SK-N-SH (cell line): Measurements from ENCODE around the gene TFAP2D. TPM values are rescaled to one million over a fixed set of nuclear protein-coding genes. Genes with fewer than 3 reads are reported as not detected.

Experiments used
- CTCF ChIA-PET: fragments of 300-600, 350-600 bp; formaldehyde crosslinking; extraction: SDS; loops from one replicate; lab custom pipeline; 2021; lab: Yijun Ruan, JAX
- POLR2A ChIA-PET: fragments of 350-600 bp; sonication (Branson Sonifier 250); formaldehyde crosslinking; extraction: SDS; loops from one replicate; lab custom pipeline; 2020; ENCODE audit warnings: antibody characterized with exemption, inconsistent platforms; lab: Yijun Ruan, JAX
- DNase-seq: peaks from one replicate; pipeline ENCODE4 v3.0.0; 2012
- H2AFZ ChIP-seq: fragments of 200-600 bp; sonication (generic); 2 replicates; pipeline ENCODE4 v1.8.1; 2016; ENCODE audit warnings: antibody characterized with exemption, mild to moderate bottlenecking, low read depth
- H3F3A ChIP-seq: fragments of 200-600 bp; sonication (generic); replicated peaks from 2 replicates; pipeline ENCODE3; 2016; ENCODE audit warnings: antibody characterized with exemption, mild to moderate bottlenecking; ENCODE audit not compliant: insufficient read depth
- H3K27ac ChIP-seq, 2 experiments: fragments of 200-500 bp in 1 of 2; fragments of 200-600 bp in 1 of 2; sonication (Bioruptor generic) in 1 of 2; sonication (generic), shearing (Covaris generic) in 1 of 2; 2 replicates each; pipeline versions ENCODE4 v1.5.1 to v1.6.1; 2014 to 2016; ENCODE audit warnings: low read depth in 2 of 2, inconsistent platforms in 1 of 2, low read length in 1 of 2, mild to moderate bottlenecking in 1 of 2, mixed read lengths in 1 of 2
- H3K27me3 ChIP-seq: fragments of 200-600 bp; sonication (generic), shearing (Covaris generic); 2 replicates; pipeline ENCODE4 v1.6.1; 2016; ENCODE audit warnings: mixed run types; ENCODE audit not compliant: insufficient read depth
- H3K36me3 ChIP-seq, 2 experiments: fragments of 200-500 bp in 1 of 2; fragments of 200-600 bp in 1 of 2; sonication (Bioruptor generic) in 1 of 2; sonication (generic) in 1 of 2; replicated peaks in 1 of 2; 2 replicates each; pipeline versions ENCODE3 to v1.5.1; 2014 to 2016; ENCODE audit warnings: low read length in 1 of 2, mild to moderate bottlenecking in 1 of 2; ENCODE audit not compliant: insufficient read depth in 2 of 2, control insufficient read depth in 1 of 2
- H3K4me1 ChIP-seq, 2 experiments: fragments of 200-500 bp in 1 of 2; fragments of 200-600 bp in 1 of 2; sonication (Bioruptor generic) in 1 of 2; sonication (generic), shearing (Covaris generic) in 1 of 2; 2 replicates each; pipeline versions ENCODE4 v1.5.1 to v1.6.1; 2014 to 2016; ENCODE audit warnings: low read depth in 1 of 2, low read length in 1 of 2, mixed run types in 1 of 2; ENCODE audit not compliant: insufficient read depth in 2 of 2, control insufficient read depth in 1 of 2
- H3K4me2 ChIP-seq: fragments of 200-600 bp; sonication (generic), shearing (Covaris generic); 2 replicates; pipeline ENCODE4 v1.6.1; 2017; ENCODE audit warnings: mixed run types
- H3K4me3 ChIP-seq, 2 experiments: fragments of 200-500 bp in 1 of 2; fragments of 200-600 bp in 1 of 2; sonication (Bioruptor generic) in 1 of 2; sonication (generic), shearing (Covaris generic) in 1 of 2; 2 replicates each; pipeline versions ENCODE4 v1.5.1 to v1.8.1; 2014 to 2016; ENCODE audit warnings: low read depth in 2 of 2, inconsistent platforms in 1 of 2, low read length in 1 of 2, mild to moderate bottlenecking in 1 of 2, mixed read lengths in 1 of 2, moderate library complexity in 1 of 2
- H3K79me2 ChIP-seq: fragments of 200-600 bp; sonication (generic); 2 replicates; pipeline ENCODE4 v1.8.1; 2017; ENCODE audit warnings: mild to moderate bottlenecking; ENCODE audit not compliant: insufficient read depth
- H3K9ac ChIP-seq: fragments of 200-600 bp; sonication (generic); 2 replicates; pipeline ENCODE4 v1.6.1; 2017; ENCODE audit warnings: mixed run types
- H3K9me2 ChIP-seq: fragments of 200-600 bp; sonication (generic); 2 replicates; pipeline ENCODE4 v1.6.1; 2017; ENCODE audit warnings: mixed run types
- H3K9me3 ChIP-seq: fragments of 200-600 bp; sonication (generic); 2 replicates; pipeline ENCODE4 v1.6.1; 2017; ENCODE audit warnings: mixed run types, mild to moderate bottlenecking, moderate library complexity
- H4K20me1 ChIP-seq: fragments of 200-600 bp; sonication (generic); 2 replicates; pipeline ENCODE4 v1.6.1; 2017; ENCODE audit warnings: mild to moderate bottlenecking, mixed run types; ENCODE audit not compliant: insufficient read depth
- CHD2 ChIP-seq: fragments of 150-350 bp; IDR thresholded peaks from 2 replicates; pipeline ENCODE4 v1.6.1; 2018; ENCODE audit warnings: low read length; ENCODE audit not compliant: partially characterized antibody
- FOXJ3 ChIP-seq: sonication (generic); formaldehyde crosslinking; IDR thresholded peaks from 2 replicates; pipeline ENCODE4 v1.5.1; 2020; ENCODE audit warnings: mild to moderate bottlenecking, missing genetic modification reagents
- GATA2 ChIP-seq: sonication (generic); formaldehyde crosslinking; IDR thresholded peaks from 2 replicates; pipeline ENCODE4 v1.5.0; 2020; ENCODE audit warnings: mild to moderate bottlenecking, missing genetic modification reagents
- MEF2A ChIP-seq: IDR thresholded peaks from 2 replicates; pipeline ENCODE4 v1.4.0; 2012; ENCODE audit warnings: low read depth, borderline replicate concordance
- NRF1 ChIP-seq: IDR thresholded peaks from 2 replicates; pipeline ENCODE4 v1.6.1; 2012; ENCODE audit warnings: low read depth, mild to moderate bottlenecking, low read length
- POLR2AphosphoS5 ChIP-seq: IDR thresholded peaks from 2 replicates; pipeline ENCODE4 v1.6.1; 2012; ENCODE audit warnings: low read depth, low read length
- RXRA ChIP-seq: IDR thresholded peaks from 2 replicates; pipeline ENCODE4 v1.4.0; 2012; ENCODE audit warnings: low read depth, mild to moderate bottlenecking, borderline replicate concordance
- SIN3A ChIP-seq: IDR thresholded peaks from 2 replicates; pipeline ENCODE4 v1.6.1; 2012; ENCODE audit warnings: low read depth, mild to moderate bottlenecking, low read length, moderate library complexity, borderline replicate concordance
- SMC3 ChIP-seq: IDR thresholded peaks from 2 replicates; pipeline ENCODE4 v1.6.1; 2012; ENCODE audit warnings: low read depth, low read length, improper control_type of control experiment
- TCF12 ChIP-seq: IDR thresholded peaks from 2 replicates; pipeline ENCODE4 v1.4.0; 2012
- WGBS: methylation state at CpG from one replicate; pipeline ENCODE4 v1.1.6; 2017; ENCODE audit warnings: low lambda C conversion rate; 5-methylcytosine and 5-hydroxymethylcytosine counted together
- polyA plus RNA-seq, 3 experiments: library from polyadenylated mRNA; depleted of rRNA; stranded (reverse); fragments of >200 nt; gene quantifications; 2 replicates each; pipeline ENCODE4 v1.2.3, GENCODE V29; 2012
- TF ChIP-seq, protein P1 (sequence below): fragments of 150-350 bp; IDR thresholded peaks from 2 replicates; pipeline ENCODE4 v1.6.1; 2017; ENCODE audit warnings: antibody characterized with exemption, low read length, low read depth, borderline replicate concordance
- TF ChIP-seq, protein P2 (sequence below): IDR thresholded peaks from 2 replicates; pipeline ENCODE4; 2012
- TF ChIP-seq, protein P3 (sequence below): IDR thresholded peaks from 2 replicates; pipeline ENCODE4 v1.6.1; 2012; ENCODE audit warnings: mild to moderate bottlenecking, low read depth, low read length, moderate library complexity
- TF ChIP-seq, protein P4 (sequence below): IDR thresholded peaks from 2 replicates; pipeline ENCODE4 v1.4.0; 2012; ENCODE audit warnings: low read depth, borderline replicate concordance

Gene TFAP2D
- polyA plus RNA-seq, 1 of the 3 experiments (the other 2 are of a cell fraction): not detected

DNA sequence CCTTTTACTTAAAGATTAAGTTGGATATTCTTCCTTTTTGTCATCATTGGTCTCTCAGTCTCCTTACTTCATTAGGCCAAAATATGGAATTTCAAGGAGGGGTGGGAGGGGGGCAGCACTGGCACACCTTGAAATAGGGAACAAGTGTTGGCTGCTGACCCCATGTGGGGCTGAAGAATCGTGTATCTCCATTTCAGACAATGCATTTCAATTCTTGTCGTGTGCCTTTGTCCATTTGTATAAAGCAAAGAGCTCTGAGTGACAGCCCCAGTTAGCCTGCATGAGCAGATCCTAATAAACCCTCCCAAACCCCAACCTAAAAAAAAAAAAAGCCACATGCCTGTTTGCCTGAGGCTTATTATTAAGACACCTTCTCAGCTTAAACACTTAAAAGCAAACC lies 1.0 kb upstream of the TFAP2D start:
- no peaks in the 10 kb centered on the region for H3K36me3 ChIP-seq
- H3K27ac ChIP-seq: no peak overlapping the region
- H3K4me2 ChIP-seq: no peak overlapping the region
- H3K4me3 ChIP-seq: no peak overlapping the region
- H4K20me1 ChIP-seq: no peaks in the 10 kb centered on the region
- WGBS: 16% methylated on average over 2 of the region's 2 CpGs
- H3K9me2 ChIP-seq: no peaks in the 10 kb centered on the region
- H3K9ac ChIP-seq: no peak overlapping the region
- H2AFZ ChIP-seq: no peak overlapping the region
- CTCF ChIA-PET: interaction anchor here (1.0 to 1.2 kb wide), 2 partner anchors 13 to 55 kb away, joined by 3 read pairs; no protein-coding TSS in a partner anchor
- peaks cover 0 to 9% of the 10 kb centered on the region in 2 experiments; a peak in 1 of 4 replicates for H3K4me1 ChIP-seq
- H3K79me2 ChIP-seq: no peaks in the 10 kb centered on the region
- POLR2A ChIA-PET: no interaction called here
- DNase-seq: no peak
- H3K27me3 ChIP-seq: peaks cover 19% of the 10 kb centered on the region; the same call in 1 of the 2 replicates
- no peaks in the 10 kb centered on the region for H3K9me3 ChIP-seq
- no peaks in the 10 kb centered on the region for H3F3A ChIP-seq
- TF ChIP-seq MEF2A (no peak), RXRA (no peak), GATA2 (no peak), POLR2AphosphoS5 (no peak), NRF1 (no peak), CHD2 (no peak), FOXJ3 (CRISPR knock-in tag) (no peak), TCF12 (no peak), SMC3 (no peak), SIN3A (no peak)
- TF ChIP-seq, protein P1, sequence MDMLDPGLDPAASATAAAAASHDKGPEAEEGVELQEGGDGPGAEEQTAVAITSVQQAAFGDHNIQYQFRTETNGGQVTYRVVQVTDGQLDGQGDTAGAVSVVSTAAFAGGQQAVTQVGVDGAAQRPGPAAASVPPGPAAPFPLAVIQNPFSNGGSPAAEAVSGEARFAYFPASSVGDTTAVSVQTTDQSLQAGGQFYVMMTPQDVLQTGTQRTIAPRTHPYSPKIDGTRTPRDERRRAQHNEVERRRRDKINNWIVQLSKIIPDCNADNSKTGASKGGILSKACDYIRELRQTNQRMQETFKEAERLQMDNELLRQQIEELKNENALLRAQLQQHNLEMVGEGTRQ: no peak
- TF ChIP-seq, protein P2, sequence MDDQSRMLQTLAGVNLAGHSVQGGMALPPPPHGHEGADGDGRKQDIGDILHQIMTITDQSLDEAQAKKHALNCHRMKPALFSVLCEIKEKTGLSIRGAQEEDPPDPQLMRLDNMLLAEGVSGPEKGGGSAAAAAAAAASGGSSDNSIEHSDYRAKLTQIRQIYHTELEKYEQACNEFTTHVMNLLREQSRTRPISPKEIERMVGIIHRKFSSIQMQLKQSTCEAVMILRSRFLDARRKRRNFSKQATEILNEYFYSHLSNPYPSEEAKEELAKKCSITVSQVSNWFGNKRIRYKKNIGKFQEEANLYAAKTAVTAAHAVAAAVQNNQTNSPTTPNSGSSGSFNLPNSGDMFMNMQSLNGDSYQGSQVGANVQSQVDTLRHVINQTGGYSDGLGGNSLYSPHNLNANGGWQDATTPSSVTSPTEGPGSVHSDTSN: no peak
- TF ChIP-seq, protein P3, sequence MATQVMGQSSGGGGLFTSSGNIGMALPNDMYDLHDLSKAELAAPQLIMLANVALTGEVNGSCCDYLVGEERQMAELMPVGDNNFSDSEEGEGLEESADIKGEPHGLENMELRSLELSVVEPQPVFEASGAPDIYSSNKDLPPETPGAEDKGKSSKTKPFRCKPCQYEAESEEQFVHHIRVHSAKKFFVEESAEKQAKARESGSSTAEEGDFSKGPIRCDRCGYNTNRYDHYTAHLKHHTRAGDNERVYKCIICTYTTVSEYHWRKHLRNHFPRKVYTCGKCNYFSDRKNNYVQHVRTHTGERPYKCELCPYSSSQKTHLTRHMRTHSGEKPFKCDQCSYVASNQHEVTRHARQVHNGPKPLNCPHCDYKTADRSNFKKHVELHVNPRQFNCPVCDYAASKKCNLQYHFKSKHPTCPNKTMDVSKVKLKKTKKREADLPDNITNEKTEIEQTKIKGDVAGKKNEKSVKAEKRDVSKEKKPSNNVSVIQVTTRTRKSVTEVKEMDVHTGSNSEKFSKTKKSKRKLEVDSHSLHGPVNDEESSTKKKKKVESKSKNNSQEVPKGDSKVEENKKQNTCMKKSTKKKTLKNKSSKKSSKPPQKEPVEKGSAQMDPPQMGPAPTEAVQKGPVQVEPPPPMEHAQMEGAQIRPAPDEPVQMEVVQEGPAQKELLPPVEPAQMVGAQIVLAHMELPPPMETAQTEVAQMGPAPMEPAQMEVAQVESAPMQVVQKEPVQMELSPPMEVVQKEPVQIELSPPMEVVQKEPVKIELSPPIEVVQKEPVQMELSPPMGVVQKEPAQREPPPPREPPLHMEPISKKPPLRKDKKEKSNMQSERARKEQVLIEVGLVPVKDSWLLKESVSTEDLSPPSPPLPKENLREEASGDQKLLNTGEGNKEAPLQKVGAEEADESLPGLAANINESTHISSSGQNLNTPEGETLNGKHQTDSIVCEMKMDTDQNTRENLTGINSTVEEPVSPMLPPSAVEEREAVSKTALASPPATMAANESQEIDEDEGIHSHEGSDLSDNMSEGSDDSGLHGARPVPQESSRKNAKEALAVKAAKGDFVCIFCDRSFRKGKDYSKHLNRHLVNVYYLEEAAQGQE: no peak
- TF ChIP-seq, protein P4, sequence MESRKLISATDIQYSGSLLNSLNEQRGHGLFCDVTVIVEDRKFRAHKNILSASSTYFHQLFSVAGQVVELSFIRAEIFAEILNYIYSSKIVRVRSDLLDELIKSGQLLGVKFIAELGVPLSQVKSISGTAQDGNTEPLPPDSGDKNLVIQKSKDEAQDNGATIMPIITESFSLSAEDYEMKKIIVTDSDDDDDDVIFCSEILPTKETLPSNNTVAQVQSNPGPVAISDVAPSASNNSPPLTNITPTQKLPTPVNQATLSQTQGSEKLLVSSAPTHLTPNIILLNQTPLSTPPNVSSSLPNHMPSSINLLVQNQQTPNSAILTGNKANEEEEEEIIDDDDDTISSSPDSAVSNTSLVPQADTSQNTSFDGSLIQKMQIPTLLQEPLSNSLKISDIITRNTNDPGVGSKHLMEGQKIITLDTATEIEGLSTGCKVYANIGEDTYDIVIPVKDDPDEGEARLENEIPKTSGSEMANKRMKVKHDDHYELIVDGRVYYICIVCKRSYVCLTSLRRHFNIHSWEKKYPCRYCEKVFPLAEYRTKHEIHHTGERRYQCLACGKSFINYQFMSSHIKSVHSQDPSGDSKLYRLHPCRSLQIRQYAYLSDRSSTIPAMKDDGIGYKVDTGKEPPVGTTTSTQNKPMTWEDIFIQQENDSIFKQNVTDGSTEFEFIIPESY: no peak
